ENCODE data around the gene SLC22A15. TPM values are rescaled to one million over a fixed set of nuclear protein-coding genes. Genes with fewer than 3 reads are reported as not detected.

The SLC22A15 gene
- total and polyA plus RNA-seq, 3 donors from 2014 or later: 1.8 to 9.4 (median 6.4) TPM

DNA sequence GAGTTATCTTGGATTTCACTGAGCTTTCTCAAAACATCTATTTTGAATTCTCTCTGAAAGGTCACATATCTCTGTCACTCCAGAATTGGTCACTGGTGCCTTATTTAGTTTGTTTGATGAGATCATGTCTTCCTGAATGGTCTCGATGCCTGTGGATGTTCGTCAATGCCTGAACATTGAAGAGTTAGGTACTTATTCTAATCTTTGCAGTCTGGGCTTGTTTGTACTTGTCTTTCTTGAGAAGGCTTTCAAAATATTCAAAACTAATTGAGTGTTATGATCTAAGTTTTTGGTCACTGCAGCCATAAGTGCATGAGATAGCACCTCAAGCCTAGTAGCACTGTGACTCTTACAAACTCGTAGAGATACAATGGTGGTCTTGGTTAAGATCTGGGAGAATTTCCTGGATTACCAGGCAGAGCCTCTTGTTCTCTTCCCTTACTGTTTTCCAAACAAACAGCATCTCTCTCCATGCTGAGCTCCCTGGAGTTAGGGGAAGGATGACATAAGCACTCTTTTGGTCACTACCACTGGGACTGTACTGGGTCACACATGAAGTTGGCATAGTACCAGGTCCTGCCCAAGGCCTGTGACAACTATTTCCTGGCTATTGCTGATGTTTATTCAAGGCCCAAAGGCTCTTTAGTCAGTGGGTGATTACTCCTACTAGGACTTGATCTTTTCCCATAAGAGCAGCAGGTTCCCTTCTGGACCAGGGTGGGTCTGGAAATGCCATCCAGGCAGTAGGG, 25.6 kb downstream of the SLC22A15 start:
- WGBS, 2 donors: 81 to 92% methylated on average over 3 of the region's 3 CpGs
- Histone ChIP-seq H3K9me3 (no peaks in the 10 kb centered on the region), H3K4me3 (no peak overlapping the region), H3K36me3 (ENCODE audit: low read depth, missing control alignments) (no peaks in the 10 kb centered on the region), H3K27ac (no peak overlapping the region), H3K27me3 (no peaks in the 10 kb centered on the region), H3K4me1 (no peaks in the 10 kb centered on the region)
- intact Hi-C loops (cut with DNase I; ENCODE audit: low total_unique reads): no loop called here
- no peak for DNase-seq
- no peak for TF ChIP-seq POLR2A (IDR thresholded peaks at IDR 0.05)
- TF ChIP-seq, protein P1, sequence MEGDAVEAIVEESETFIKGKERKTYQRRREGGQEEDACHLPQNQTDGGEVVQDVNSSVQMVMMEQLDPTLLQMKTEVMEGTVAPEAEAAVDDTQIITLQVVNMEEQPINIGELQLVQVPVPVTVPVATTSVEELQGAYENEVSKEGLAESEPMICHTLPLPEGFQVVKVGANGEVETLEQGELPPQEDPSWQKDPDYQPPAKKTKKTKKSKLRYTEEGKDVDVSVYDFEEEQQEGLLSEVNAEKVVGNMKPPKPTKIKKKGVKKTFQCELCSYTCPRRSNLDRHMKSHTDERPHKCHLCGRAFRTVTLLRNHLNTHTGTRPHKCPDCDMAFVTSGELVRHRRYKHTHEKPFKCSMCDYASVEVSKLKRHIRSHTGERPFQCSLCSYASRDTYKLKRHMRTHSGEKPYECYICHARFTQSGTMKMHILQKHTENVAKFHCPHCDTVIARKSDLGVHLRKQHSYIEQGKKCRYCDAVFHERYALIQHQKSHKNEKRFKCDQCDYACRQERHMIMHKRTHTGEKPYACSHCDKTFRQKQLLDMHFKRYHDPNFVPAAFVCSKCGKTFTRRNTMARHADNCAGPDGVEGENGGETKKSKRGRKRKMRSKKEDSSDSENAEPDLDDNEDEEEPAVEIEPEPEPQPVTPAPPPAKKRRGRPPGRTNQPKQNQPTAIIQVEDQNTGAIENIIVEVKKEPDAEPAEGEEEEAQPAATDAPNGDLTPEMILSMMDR (IDR thresholded peaks at IDR 0.05): no peak

DNA sequence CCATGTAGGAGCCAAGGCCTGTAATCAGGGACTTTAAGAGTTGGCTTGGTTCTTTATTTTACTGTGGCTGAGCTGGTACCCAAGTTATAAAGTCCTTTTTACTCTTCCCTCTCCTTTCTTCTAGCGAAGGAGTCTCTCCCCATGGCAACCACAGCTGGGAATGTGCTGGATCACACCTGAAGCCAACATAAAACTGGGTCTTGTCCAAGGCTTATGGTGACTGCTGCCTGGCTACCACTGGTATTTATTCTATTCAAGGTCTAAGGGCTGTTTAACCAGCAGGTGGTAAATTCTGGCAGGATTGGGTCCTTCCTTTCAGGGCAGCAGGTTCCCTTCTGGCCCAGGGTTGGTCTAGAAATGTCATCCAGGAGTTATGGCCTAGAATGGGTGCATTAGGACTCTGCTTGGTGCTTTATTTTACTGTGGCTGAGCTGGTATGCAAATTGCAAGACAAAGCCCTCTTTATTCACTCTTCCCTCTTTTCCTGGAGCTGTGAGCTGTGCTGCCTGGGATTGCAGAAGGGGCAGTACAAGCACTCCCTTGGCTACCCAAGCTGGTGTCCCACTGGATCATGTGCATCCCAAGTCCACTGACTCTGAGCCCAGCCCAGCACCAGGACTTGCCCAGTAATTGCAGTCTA, 26.6 kb downstream of the SLC22A15 start:
- no peak overlapping the region for H3K27ac ChIP-seq
- no peaks in the 10 kb centered on the region for H3K4me1 ChIP-seq
- DNase-seq: no peak
- no peaks in the 10 kb centered on the region for H3K36me3 ChIP-seq (ENCODE audit: low read depth, missing control alignments)
- H3K9me3 ChIP-seq: no peaks in the 10 kb centered on the region
- no peaks in the 10 kb centered on the region for H3K27me3 ChIP-seq
- 88 to 100% methylated on average over 1 of the region's 1 CpG for WGBS, 2 donors
- intact Hi-C loops (cut with DNase I; ENCODE audit: low total_unique reads): no loop called here
- no peak overlapping the region for H3K4me3 ChIP-seq
- TF ChIP-seq POLR2A (IDR thresholded peaks at IDR 0.05): no peak
- TF ChIP-seq, protein P1 (IDR thresholded peaks at IDR 0.05): no peak

DNA sequence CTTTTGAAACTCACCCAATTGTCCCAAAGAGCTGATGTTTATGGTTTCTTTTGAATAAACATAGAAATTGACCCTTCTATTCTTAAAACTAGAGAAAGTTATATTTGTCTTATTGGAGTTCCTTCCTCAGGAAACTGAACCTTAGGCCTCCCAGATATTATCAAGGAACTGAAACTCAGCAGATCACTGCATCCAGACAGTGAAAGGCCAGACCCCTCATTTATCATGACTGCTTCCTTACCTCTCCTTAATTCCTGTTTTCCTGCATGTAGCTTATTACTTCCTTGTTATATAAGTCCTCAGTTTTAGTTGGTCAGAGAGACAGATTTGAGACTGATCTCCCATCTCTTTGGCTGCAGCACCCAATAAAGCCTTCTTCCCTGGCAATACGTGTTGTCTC, 27.5 kb downstream of the SLC22A15 start:
- no peak for DNase-seq
- Histone ChIP-seq H3K4me3 (no peak overlapping the region), H3K36me3 (ENCODE audit: low read depth, missing control alignments) (no peaks in the 10 kb centered on the region), H3K27ac (no peak overlapping the region), H3K4me1 (no peaks in the 10 kb centered on the region), H3K9me3 (no peaks in the 10 kb centered on the region), H3K27me3 (no peaks in the 10 kb centered on the region)
- intact Hi-C loops (cut with DNase I; ENCODE audit: low total_unique reads): no loop called here
- no peak for TF ChIP-seq POLR2A (IDR thresholded peaks at IDR 0.05)
- TF ChIP-seq, protein P1 (IDR thresholded peaks at IDR 0.05): no peak
- WGBS, 2 donors: 89 to 90% methylated on average over 1 of the region's 1 CpG

DNA sequence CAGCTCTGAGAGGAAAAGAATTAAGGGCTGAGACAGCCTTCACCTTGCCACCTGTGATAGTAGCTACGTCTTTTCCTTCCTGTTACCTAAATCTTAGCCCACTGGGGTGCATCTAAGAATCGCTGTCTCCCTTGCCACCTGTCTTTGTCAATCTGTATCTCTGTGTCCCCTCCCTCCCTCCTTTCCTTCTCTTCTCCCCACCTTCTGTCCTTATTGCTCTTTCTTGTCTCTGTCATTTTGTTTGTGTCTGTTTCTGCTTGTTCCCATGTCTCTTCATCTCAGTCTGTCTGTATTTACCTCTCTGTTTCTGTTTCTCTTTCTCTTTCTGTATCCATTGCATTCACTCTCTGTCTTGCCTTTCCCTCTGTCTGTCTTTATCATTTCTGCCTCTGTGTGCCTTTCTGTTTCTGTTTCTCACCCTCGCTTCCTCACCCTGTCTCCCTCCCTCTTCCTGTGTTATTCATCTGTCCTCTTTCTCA, 30.2 kb downstream of the SLC22A15 start:
- Histone ChIP-seq H3K27me3 (no peaks in the 10 kb centered on the region), H3K4me3 (no peak overlapping the region), H3K9me3 (no peaks in the 10 kb centered on the region), H3K36me3 (ENCODE audit: low read depth, missing control alignments) (no peaks in the 10 kb centered on the region), H3K4me1 (no peaks in the 10 kb centered on the region), H3K27ac (no peak overlapping the region)
- TF ChIP-seq, protein P1 (IDR thresholded peaks at IDR 0.05): no peak
- no peak for TF ChIP-seq POLR2A (IDR thresholded peaks at IDR 0.05)
- intact Hi-C loops (cut with DNase I; ENCODE audit: low total_unique reads): no loop called here
- WGBS, 2 donors: 75 to 88% methylated on average over 3 of the region's 3 CpGs
- no peak for DNase-seq

Data from testis (tissue), 3 donors.